ENCODE data around the gene CNIH3.

Gene CNIH3

DNA sequence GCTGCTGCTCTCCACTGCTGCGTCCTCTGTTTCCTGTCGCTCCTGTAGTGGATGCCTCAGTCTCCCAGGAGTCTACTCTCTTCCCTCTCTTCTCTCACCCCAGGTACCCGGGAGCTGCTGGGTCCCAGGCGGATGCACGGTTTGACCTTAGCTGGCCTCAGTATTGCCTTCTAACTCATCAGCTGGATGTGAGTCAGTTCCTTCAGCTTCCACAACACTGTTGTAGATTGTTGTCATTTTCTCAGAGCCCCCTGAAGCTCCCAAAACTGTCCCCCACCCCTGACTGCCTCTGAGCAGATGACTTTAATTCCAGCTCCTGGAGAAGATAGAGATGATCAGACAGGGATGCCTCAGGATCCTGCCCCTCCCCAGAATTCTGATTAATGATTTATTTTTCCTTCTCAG is 7.2 kb downstream of the CNIH3 start:
- H3K27ac ChIP-seq = no peak overlapping the region
- no peak overlapping the region for H3K4me3 ChIP-seq
- TF ChIP-seq, protein P1, sequence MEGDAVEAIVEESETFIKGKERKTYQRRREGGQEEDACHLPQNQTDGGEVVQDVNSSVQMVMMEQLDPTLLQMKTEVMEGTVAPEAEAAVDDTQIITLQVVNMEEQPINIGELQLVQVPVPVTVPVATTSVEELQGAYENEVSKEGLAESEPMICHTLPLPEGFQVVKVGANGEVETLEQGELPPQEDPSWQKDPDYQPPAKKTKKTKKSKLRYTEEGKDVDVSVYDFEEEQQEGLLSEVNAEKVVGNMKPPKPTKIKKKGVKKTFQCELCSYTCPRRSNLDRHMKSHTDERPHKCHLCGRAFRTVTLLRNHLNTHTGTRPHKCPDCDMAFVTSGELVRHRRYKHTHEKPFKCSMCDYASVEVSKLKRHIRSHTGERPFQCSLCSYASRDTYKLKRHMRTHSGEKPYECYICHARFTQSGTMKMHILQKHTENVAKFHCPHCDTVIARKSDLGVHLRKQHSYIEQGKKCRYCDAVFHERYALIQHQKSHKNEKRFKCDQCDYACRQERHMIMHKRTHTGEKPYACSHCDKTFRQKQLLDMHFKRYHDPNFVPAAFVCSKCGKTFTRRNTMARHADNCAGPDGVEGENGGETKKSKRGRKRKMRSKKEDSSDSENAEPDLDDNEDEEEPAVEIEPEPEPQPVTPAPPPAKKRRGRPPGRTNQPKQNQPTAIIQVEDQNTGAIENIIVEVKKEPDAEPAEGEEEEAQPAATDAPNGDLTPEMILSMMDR (IDR thresholded peaks at IDR 0.05) = no peak
- DNase-seq (ENCODE audit: low spot score) = no peak

DNA sequence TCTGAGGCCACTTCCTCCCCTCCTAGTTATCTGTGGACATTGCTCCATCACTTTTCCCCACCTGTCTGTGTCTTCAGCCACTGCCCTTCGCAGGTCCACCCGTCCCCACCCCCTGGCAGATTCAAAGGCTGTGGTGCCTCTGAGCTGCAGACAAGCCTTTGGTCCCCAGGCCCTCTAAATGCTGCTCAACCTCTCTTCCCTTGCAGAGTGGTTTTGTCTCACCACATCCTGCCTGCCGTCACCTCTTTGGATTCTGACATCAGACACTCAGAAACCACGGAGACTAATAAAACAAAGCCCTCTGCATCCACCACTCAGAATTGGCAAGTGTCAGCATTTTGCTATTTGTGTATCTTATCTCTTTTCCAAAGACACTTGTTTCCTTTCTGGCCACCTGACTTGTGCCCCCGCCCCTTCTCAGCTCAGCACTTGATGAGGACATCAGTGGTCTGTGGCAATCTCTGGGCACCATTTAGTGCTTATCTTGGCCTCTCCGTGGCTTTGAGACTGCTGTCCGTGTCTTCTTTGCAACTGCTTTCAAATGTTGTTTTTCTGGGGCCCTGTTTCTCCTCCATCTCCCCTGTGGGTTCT is 7.7 kb downstream of the CNIH3 start:
- Histone ChIP-seq H3K4me3 (no peak overlapping the region), H3K27ac (no peak overlapping the region)
- TF ChIP-seq, protein P1 (IDR thresholded peaks at IDR 0.05) = no peak
- no peak for DNase-seq (ENCODE audit: low spot score)

GRCh38 chr1:224624432-224624831 is 8.3 kb downstream of the CNIH3 start:
- no peak overlapping the region for H3K4me3 ChIP-seq
- TF ChIP-seq, protein P1 (IDR thresholded peaks at IDR 0.05) = no peak
- H3K27ac ChIP-seq = no peak overlapping the region
- no peak for DNase-seq (ENCODE audit: low spot score)

- no peak overlapping the region for H3K27ac ChIP-seq
- no peak overlapping the region for H3K4me3 ChIP-seq
- DNase-seq (ENCODE audit: low spot score) = no peak
- TF ChIP-seq, protein P1 (IDR thresholded peaks at IDR 0.05) = no peak
These were observed 9.9 kb downstream of the CNIH3 start for GRCh38 chr1:224626042-224626441.

DNA sequence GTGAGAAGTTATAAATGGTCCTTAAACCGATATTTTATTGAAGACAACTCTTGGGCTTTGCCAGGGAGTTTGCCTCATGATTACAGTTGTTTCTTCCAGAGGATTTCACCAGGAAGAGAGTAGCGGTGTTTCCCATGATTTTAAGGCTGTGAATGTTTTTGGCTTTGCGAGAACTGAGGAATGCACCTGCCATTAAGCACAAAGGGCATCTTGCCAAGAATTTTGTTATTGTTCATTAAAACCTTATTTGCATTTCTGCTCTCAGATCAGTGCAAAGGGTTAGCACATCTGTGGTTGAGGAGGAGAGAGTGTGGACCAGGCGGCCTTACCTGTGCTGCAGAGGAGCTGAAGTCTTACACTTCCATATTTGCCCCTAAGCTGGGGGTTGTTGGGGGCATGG is 13.8 kb downstream of the CNIH3 start:
- no peak overlapping the region for H3K4me3 ChIP-seq
- DNase-seq (ENCODE audit: low spot score) = no peak
- TF ChIP-seq, protein P1 (IDR thresholded peaks at IDR 0.05) = no peak
- H3K27ac ChIP-seq = no peak overlapping the region

GRCh38 chr1:224631462-224632115 is 15.5 kb downstream of the CNIH3 start:
- TF ChIP-seq, protein P1 (IDR thresholded peaks at IDR 0.05) = no peak
- DNase-seq (ENCODE audit: low spot score) = no peak
- H3K4me3 ChIP-seq = no peak overlapping the region
- H3K27ac ChIP-seq = no peak overlapping the region

DNA sequence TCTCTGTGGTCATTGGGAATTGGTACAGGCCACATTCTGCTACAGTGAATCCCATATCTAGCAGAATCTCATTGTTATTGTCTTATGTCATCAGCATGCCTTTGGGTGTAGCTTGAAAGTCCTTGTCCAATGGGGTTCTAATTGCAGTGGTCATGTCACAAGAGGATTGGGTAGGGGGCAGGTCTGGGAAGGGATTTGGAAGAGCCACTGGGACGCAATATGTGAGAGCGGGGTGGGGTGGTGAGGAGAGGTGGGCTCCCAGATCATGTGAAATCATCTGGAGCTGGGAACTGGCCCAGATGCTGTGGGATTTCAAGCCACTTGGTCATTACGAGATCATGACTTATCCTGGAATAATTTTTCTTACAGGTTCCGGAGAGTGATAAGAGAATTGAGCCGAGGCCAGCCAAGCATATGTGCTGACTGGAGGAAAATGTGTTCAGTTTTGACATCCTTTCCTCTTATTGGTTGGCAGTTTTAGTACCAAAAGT is 16.3 kb downstream of the CNIH3 start:
- DNase-seq (ENCODE audit: low spot score) = no peak
- TF ChIP-seq, protein P1 (IDR thresholded peaks at IDR 0.05) = no peak
- Histone ChIP-seq H3K27ac (no peak overlapping the region), H3K4me3 (no peak overlapping the region)

All from coronary artery (tissue), 2 donors.